Activated T-cell treated with anti-CD3 and anti-CD28 coated beads, Interleukin-2, amount 50 U/mL, for 24 hours (primary cell): Measurements from ENCODE around the gene ANO1.

ENCODE experiments used
- DNase-seq: peaks from one replicate; pipeline ENCODE4 v3.0.0-alpha.2; 2020
- H3K27ac Mint-ChIP-seq: 2 replicates; pipeline ENCODE4 v1.8.0; 2020; ENCODE audit warnings: mild to moderate bottlenecking, mixed read lengths
- H3K27me3 Mint-ChIP-seq: 2 replicates; pipeline ENCODE4 v1.8.0; 2020; ENCODE audit warnings: mixed read lengths
- H3K36me3 Mint-ChIP-seq: 2 replicates; pipeline ENCODE4 v1.8.0; 2020; ENCODE audit warnings: low read depth, mixed read lengths
- H3K4me1 Mint-ChIP-seq: 2 replicates; pipeline ENCODE4 v1.8.0; 2020; ENCODE audit warnings: low read depth, mixed read lengths
- H3K4me3 Mint-ChIP-seq: 2 replicates; pipeline ENCODE4 v1.8.0; 2020; ENCODE audit warnings: mild to moderate bottlenecking, moderate library complexity, mixed read lengths
- H3K9me3 Mint-ChIP-seq: 2 replicates; pipeline ENCODE4 v1.8.0; 2020; ENCODE audit warnings: mixed read lengths

ANO1 gene

GRCh38 chr11:70105755-70106571, 27.8 kb downstream of the ANO1 start:
- DNase-seq: no peak
- peaks cover 17% of the 10 kb centered on the region for H3K27me3 Mint-ChIP-seq
- H3K4me3 Mint-ChIP-seq: no peak overlapping the region
- H3K4me1 Mint-ChIP-seq: no peaks in the 10 kb centered on the region
- no peak overlapping the region for H3K27ac Mint-ChIP-seq
- H3K36me3 Mint-ChIP-seq: no peaks in the 10 kb centered on the region
- H3K9me3 Mint-ChIP-seq: no peaks in the 10 kb centered on the region

- DNase-seq: no peak
- no peak overlapping the region for H3K27ac Mint-ChIP-seq
- no peaks in the 10 kb centered on the region for H3K36me3 Mint-ChIP-seq
- H3K4me1 Mint-ChIP-seq: peaks cover 4% of the 10 kb centered on the region
- H3K27me3 Mint-ChIP-seq: peaks cover 25% of the 10 kb centered on the region
- H3K4me3 Mint-ChIP-seq: no peak overlapping the region
- no peaks in the 10 kb centered on the region for H3K9me3 Mint-ChIP-seq
Observed at GRCh38 chr11:70106757-70107156, 28.6 kb downstream of the ANO1 start.

- no peak for DNase-seq
- H3K4me1 Mint-ChIP-seq: peaks cover 7% of the 10 kb centered on the region
- H3K4me3 Mint-ChIP-seq: no peak overlapping the region
- no peak overlapping the region for H3K27ac Mint-ChIP-seq
- no peaks in the 10 kb centered on the region for H3K36me3 Mint-ChIP-seq
- peaks cover 26% of the 10 kb centered on the region for H3K27me3 Mint-ChIP-seq
- H3K9me3 Mint-ChIP-seq: no peaks in the 10 kb centered on the region
Observed at GRCh38 chr11:70107191-70107590, 29.1 kb downstream of the ANO1 start.

- Mint-ChIP-seq H3K9me3 (no peaks in the 10 kb centered on the region), H3K36me3 (no peaks in the 10 kb centered on the region), H3K27me3 (peaks cover 26% of the 10 kb centered on the region), H3K4me3 (no peak overlapping the region), H3K4me1 (peaks cover 7% of the 10 kb centered on the region), H3K27ac (no peak overlapping the region)
- no peak for DNase-seq
Observed at GRCh38 chr11:70107756-70108155, 29.6 kb downstream of the ANO1 start.

- no peaks in the 10 kb centered on the region for H3K9me3 Mint-ChIP-seq
- no peak for DNase-seq
- peaks cover 26% of the 10 kb centered on the region for H3K27me3 Mint-ChIP-seq
- no peak overlapping the region for H3K27ac Mint-ChIP-seq
- H3K4me3 Mint-ChIP-seq: no peak overlapping the region
- H3K36me3 Mint-ChIP-seq: no peaks in the 10 kb centered on the region
- H3K4me1 Mint-ChIP-seq: peaks cover 7% of the 10 kb centered on the region
Observed at GRCh38 chr11:70108250-70108649, 30.1 kb downstream of the ANO1 start.

- Mint-ChIP-seq H3K9me3 (no peaks in the 10 kb centered on the region), H3K4me1 (peaks cover 7% of the 10 kb centered on the region), H3K27me3 (peaks cover 23% of the 10 kb centered on the region), H3K4me3 (no peak overlapping the region), H3K27ac (no peak overlapping the region), H3K36me3 (no peaks in the 10 kb centered on the region)
- DNase-seq: no peak
Observed at GRCh38 chr11:70109006-70109405, 30.9 kb downstream of the ANO1 start.

GRCh38 chr11:70109903-70110302, 31.8 kb downstream of the ANO1 start:
- Mint-ChIP-seq H3K27me3 (peaks cover 21% of the 10 kb centered on the region), H3K9me3 (no peaks in the 10 kb centered on the region), H3K4me1 (peaks cover 7% of the 10 kb centered on the region), H3K4me3 (no peak overlapping the region), H3K27ac (no peak overlapping the region), H3K36me3 (no peaks in the 10 kb centered on the region)
- DNase-seq: no peak

- Mint-ChIP-seq H3K4me3 (no peak overlapping the region), H3K27me3 (peaks cover 21% of the 10 kb centered on the region), H3K9me3 (no peaks in the 10 kb centered on the region), H3K4me1 (peaks cover 7% of the 10 kb centered on the region), H3K36me3 (no peaks in the 10 kb centered on the region), H3K27ac (no peak overlapping the region)
- DNase-seq: no peak
Observed at GRCh38 chr11:70110538-70111055, 32.5 kb downstream of the ANO1 start.

- Mint-ChIP-seq H3K27me3 (peaks cover 21% of the 10 kb centered on the region), H3K4me3 (no peak overlapping the region)
Observed at GRCh38 chr11:70111269-70112016, 33.3 kb downstream of the ANO1 start.

GRCh38 chr11:70112017-70112434, 33.9 kb downstream of the ANO1 start:
- DNase-seq: no peak
- Mint-ChIP-seq H3K4me3 (no peak overlapping the region), H3K27ac (no peak overlapping the region), H3K36me3 (no peaks in the 10 kb centered on the region), H3K27me3 (peaks cover 17% of the 10 kb centered on the region), H3K4me1 (peaks cover 7% of the 10 kb centered on the region), H3K9me3 (no peaks in the 10 kb centered on the region)

More at GRCh38 chr11:70111269-70112016, 33.3 kb downstream of the ANO1 start:
- Mint-ChIP-seq H3K9me3 (no peaks in the 10 kb centered on the region), H3K27ac (no peak overlapping the region), H3K36me3 (no peaks in the 10 kb centered on the region), H3K4me1 (peaks cover 7% of the 10 kb centered on the region)
- no peak for DNase-seq

- DNase-seq: no peak
- H3K27me3 Mint-ChIP-seq: peaks cover 26% of the 10 kb centered on the region
- H3K9me3 Mint-ChIP-seq: peaks cover 2% of the 10 kb centered on the region
- no peak overlapping the region for H3K4me3 Mint-ChIP-seq
- peaks cover 7% of the 10 kb centered on the region for H3K4me1 Mint-ChIP-seq
- H3K27ac Mint-ChIP-seq: no peak overlapping the region
- H3K36me3 Mint-ChIP-seq: no peaks in the 10 kb centered on the region
Observed at GRCh38 chr11:70113801-70114200, 35.7 kb downstream of the ANO1 start.

GRCh38 chr11:70115778-70116177, 37.7 kb downstream of the ANO1 start:
- H3K36me3 Mint-ChIP-seq: no peaks in the 10 kb centered on the region
- no peak overlapping the region for H3K27ac Mint-ChIP-seq

GRCh38 chr11:70116386-70117065, 38.4 kb downstream of the ANO1 start:
- peaks cover 5% of the 10 kb centered on the region for H3K4me1 Mint-ChIP-seq
- no peak overlapping the region for H3K27ac Mint-ChIP-seq
- H3K4me3 Mint-ChIP-seq: no peak overlapping the region
- no peaks in the 10 kb centered on the region for H3K36me3 Mint-ChIP-seq
- H3K9me3 Mint-ChIP-seq: peaks cover 2% of the 10 kb centered on the region
- H3K27me3 Mint-ChIP-seq: peaks cover 20% of the 10 kb centered on the region
- no peak for DNase-seq

More at GRCh38 chr11:70115778-70116177, 37.7 kb downstream of the ANO1 start:
- DNase-seq: no peak
- no peak overlapping the region for H3K4me3 Mint-ChIP-seq
- peaks cover 2% of the 10 kb centered on the region for H3K9me3 Mint-ChIP-seq
- H3K4me1 Mint-ChIP-seq: peaks cover 7% of the 10 kb centered on the region
- peaks cover 28% of the 10 kb centered on the region for H3K27me3 Mint-ChIP-seq

- Mint-ChIP-seq H3K4me1 (no peaks in the 10 kb centered on the region), H3K27ac (no peak overlapping the region), H3K36me3 (no peaks in the 10 kb centered on the region), H3K9me3 (peaks cover 2% of the 10 kb centered on the region), H3K27me3 (peaks cover 16% of the 10 kb centered on the region), H3K4me3 (no peak overlapping the region)
- no peak for DNase-seq
Observed at GRCh38 chr11:70117567-70118145, 39.5 kb downstream of the ANO1 start.
